GM12864 (cell line): ENCODE measurements around the gene DSP.

ENCODE experiments used
- DNase-seq: peaks from one replicate; pipeline ENCODE4 v3.0.0-alpha.2; 2011; ENCODE audit warnings: low read depth
- H3K4me3 ChIP-seq: 2 replicates; pipeline ENCODE4 v1.5.1; 2011; ENCODE audit warnings: mild to moderate bottlenecking, low read depth, low read length, control low read depth
- TF ChIP-seq, protein P1 (sequence below): IDR thresholded peaks from 2 replicates; pipeline ENCODE4 v1.5.1; 2011; ENCODE audit warnings: low read depth, mild to moderate bottlenecking, moderate library complexity, low read length, control low read depth, inconsistent platforms; ENCODE audit errors: missing control alignments

The DSP gene

DNA sequence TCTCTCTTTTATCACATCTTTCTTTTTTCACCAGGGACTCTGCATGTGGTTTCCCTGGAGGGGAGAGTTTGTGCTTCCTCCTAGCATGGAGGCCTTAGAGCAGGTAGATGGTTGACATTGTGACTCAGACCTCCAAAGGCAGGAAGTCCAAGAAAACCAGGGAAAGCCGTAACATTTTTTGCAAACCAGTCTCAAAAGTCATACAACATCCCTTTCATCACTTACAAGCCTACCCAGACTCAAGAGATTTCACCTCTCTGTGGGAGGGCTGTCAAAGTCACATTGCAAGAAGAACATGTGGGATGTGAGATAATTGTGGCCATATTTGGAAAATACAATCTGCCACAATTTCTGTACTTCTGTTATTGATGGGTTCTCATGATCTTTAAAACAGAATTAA is 94.7 kb downstream of the DSP start:
- DNase-seq = no peak
- TF ChIP-seq, protein P1, sequence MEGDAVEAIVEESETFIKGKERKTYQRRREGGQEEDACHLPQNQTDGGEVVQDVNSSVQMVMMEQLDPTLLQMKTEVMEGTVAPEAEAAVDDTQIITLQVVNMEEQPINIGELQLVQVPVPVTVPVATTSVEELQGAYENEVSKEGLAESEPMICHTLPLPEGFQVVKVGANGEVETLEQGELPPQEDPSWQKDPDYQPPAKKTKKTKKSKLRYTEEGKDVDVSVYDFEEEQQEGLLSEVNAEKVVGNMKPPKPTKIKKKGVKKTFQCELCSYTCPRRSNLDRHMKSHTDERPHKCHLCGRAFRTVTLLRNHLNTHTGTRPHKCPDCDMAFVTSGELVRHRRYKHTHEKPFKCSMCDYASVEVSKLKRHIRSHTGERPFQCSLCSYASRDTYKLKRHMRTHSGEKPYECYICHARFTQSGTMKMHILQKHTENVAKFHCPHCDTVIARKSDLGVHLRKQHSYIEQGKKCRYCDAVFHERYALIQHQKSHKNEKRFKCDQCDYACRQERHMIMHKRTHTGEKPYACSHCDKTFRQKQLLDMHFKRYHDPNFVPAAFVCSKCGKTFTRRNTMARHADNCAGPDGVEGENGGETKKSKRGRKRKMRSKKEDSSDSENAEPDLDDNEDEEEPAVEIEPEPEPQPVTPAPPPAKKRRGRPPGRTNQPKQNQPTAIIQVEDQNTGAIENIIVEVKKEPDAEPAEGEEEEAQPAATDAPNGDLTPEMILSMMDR = no peak
- no peak overlapping the region for H3K4me3 ChIP-seq
